ENCODE measurements around the gene WDR26.

WDR26 gene

DNA sequence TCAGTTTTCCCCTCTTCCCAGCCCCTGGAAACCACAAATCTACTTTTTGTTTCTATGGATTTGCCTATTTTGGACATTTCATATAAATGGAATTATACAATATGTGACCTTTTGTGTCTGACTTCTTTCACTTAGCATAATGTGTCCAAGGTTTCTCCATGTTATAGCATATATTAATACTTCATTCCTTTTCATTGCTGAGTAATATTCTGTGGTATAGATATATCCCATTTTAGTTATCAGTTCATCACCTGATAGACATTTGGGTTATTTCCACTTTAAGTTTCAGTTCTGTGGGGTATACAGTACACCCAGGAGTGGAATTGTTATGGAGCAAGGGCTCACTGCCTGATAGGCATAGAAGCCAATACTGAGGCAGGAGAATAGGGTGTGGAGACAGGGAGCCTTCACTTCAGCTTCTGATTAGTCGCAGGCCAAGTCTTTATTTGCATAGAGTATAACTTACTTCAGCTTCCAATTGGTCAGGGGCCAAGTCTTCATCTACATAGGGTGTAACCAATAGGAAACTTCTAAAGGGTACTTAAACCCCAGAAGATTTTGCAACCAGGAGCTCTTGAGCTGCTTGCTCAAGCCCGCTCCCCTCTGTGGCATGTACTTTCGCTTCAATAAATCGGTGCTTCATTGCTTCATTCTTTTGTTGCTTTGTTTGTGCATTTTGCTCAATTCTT, 96.3 kb downstream of the WDR26 start:
- H3K36me3 ChIP-seq (ENCODE audit: control insufficient read depth in 1 of 2, insufficient read depth in 2 of 2, low read length in 2 of 2): no peaks in the 10 kb centered on the region
- H3K9me3 ChIP-seq (ENCODE audit: control insufficient read depth in 1 of 2, low read length in 2 of 2): no peaks in the 10 kb centered on the region
- peaks cover 0 to under 1% of the 10 kb centered on the region in 2 donors for H3K4me1 ChIP-seq (ENCODE audit: control insufficient read depth in 1 of 2, insufficient read depth in 2 of 2, low read length in 2 of 2)
- H3K27ac ChIP-seq (ENCODE audit: low read depth, low read length): no peak overlapping the region
- H3K27me3 ChIP-seq (ENCODE audit: control insufficient read depth in 1 of 2, insufficient read depth in 2 of 2, low read length in 2 of 2): no peaks in the 10 kb centered on the region
- no peak overlapping the region for H3K9ac ChIP-seq (ENCODE audit: low read depth in 1 of 2, low read length in 2 of 2)
- no peak overlapping the region for H3K4me3 ChIP-seq (ENCODE audit: low read depth in 1 of 2, low read length in 2 of 2)
